Smooth muscle cell of the brain vasculature (primary cell): ENCODE measurements around the gene DNAJC24.
"Not testable (repeated sequence)": the region's sequence is repeated elsewhere in the genome, so short reads cannot be mapped to it uniquely, and the experiment has no call there.

Experiments used
- DNase-seq: peaks from one replicate; pipeline ENCODE4 v3.0.0-alpha.2; 2012; ENCODE audit warnings: low read depth, low spot score

Gene DNAJC24

GRCh38 chr11:31369348-31370329 lies at the start of gene DNAJC24, which contains the start of gene DCDC1:
TSS of gene DNAJC24 (plus strand) at chr11:31369860. CDS start at chr11:31370749, 889 bp downstream.
TSS of gene DCDC1 (minus strand) at chr11:31369739. CDS start at chr11:31328280, 41,459 bp downstream.
- peak; percentile 76 for DNase-seq

DNA sequence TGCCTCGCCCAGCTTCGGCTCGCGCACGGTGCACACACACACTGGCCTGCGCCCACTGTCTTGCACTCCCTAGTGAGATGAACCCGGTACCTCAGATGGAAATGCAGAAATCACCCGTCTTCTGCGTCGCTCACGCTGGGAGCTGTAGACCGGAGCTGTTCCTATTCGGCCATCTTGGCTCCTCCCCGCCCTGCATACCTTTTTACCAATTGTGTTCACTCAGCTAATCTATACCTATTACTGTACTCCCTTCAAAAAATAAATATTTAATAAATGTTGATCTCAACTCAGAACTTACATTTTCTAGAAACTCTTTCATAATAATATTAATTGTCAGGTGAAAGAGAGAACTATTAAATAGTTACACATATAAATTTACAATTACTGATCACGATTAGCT lies 48.2 kb upstream of the DNAJC24 start:
- not testable (repeated sequence) for DNase-seq

- DNase-seq = no peak
Measured at GRCh38 chr11:31323145-31323544, 46.5 kb upstream of the DNAJC24 start.

GRCh38 chr11:31325160-31325559 lies 44.5 kb upstream of the DNAJC24 start:
- DNase-seq = no peak

GRCh38 chr11:31326470-31327148 lies 43.1 kb upstream of the DNAJC24 start:
- DNase-seq = no peak

- DNase-seq = no peak
Measured at GRCh38 chr11:31327417-31327816, 42.2 kb upstream of the DNAJC24 start.

GRCh38 chr11:31328697-31329096 lies 41.0 kb upstream of the DNAJC24 start:
- DNase-seq = no peak

DNA sequence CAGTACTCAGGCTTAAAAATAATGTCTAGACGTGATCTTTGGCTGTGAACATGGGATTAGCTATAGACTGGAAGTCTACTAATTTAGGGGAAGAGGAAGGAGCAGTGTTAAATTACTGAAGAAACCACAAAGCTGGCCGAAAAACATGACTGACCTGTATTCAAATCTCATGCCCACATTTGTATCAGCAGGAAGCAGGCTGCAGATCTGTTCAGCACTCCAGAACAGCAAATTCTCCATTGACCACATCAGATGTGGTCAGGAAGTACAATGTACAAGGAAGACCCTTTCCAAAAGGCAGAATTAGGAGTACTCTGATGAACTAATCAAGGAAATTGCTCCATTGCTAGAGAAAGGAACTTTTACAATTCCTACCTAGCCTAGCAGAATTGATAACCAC lies 31.9 kb upstream of the DNAJC24 start:
- no peak for DNase-seq

DNA sequence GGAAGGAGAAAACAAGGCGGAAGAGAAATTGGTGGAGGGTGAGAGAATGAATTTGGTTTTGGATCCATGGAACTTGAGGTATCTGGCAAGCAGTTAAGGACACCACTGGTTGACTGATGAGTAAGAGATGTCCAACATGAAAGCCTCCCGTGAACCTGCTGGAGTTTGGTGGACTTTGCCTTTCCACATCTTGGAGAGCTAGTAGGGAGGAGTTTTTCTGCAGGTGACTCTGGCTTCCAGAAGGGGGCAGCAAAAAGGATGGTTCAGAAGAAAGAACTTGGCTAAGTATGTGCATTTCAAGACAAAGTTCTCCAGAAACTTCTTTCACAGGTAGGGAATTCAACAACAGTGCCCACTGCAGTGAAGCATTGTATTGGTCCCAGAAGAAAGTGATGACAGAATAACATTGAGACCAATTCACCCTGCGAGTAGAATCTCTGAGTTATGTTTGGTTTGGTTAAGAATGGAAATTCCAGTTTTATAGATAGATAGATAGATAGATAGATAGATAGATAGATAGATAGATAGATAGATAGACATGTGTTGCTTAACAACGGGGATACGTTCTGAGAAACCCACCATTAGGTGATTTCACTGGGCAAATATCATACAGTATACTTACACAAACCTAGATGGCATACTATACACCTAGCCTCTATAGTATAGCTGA lies 28.6 kb upstream of the DNAJC24 start:
- no peak for DNase-seq

- DNase-seq = no peak
Measured at GRCh38 chr11:31351168-31351567, 18.5 kb upstream of the DNAJC24 start.

- no peak for DNase-seq
Measured at GRCh38 chr11:31355131-31355530, 14.5 kb upstream of the DNAJC24 start.

DNA sequence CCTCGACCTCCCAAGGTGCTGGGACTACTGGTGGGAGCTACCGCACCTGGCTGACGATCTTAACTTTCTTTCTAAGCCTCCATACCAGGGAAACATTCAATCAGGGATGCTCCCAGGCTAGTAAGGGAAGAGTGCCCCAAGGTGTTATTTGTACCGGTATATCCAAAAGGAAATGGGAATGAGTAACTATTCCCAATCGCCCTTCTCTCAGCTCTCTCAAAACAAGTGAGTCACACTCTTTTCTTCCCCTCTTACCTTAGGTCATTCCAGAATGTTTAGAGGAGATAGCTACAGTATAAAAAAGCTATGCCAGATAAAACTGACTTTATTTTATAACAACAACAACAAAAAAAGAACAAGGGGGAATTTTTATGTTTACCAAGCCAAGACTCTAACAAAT lies 13.8 kb upstream of the DNAJC24 start:
- DNase-seq = no peak

- DNase-seq = no peak
Measured at GRCh38 chr11:31361743-31362142, 7.9 kb upstream of the DNAJC24 start.

- no peak for DNase-seq
Measured at GRCh38 chr11:31366795-31367194, 2.9 kb upstream of the DNAJC24 start.

GRCh38 chr11:31375879-31376278 lies 6.2 kb downstream of the DNAJC24 start:
- DNase-seq = no peak

- DNase-seq = no peak
Measured at GRCh38 chr11:31383116-31383515, 13.5 kb downstream of the DNAJC24 start.

DNA sequence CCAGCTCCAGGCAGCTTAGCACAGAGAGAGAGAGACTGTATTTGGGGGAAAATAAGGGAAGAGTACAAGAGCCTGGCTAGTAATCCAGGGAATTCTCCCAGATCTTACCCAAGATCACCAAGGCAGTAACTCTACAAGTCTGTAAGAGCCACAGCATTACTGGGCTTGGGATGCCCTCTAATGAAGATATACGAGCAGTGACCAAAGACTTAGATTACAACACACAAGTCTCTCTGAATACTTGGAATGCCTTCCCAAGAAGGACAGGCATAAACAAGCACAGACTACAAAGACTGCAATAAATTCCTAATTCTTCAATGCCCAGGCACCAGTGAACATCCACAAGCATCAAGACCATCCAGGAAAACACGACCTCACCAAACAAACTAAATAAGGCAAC lies 17.7 kb downstream of the DNAJC24 start:
- DNase-seq = no peak

GRCh38 chr11:31397239-31397834 lies 27.7 kb downstream of the DNAJC24 start:
- no peak for DNase-seq

DNA sequence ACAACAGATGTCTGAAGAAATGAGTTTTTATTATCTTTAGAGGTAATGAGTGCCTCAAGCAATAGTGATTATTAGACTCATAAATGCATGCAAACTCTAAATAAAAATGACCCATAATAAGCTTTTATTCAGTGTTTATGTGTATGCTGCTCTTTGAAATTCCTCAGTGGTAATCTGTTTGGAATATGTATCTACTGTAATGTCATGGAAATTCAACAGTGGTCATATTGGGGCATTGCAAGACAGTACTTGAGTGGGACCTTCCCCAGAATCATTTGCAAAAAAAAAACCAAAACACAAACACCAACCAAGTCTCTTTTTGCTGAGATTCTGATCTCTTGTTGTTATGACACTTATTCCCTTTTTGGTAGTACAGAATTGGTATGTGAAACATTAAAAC lies 35.0 kb downstream of the DNAJC24 start:
- no peak for DNase-seq

- no peak for DNase-seq
Measured at GRCh38 chr11:31408201-31408600, 38.5 kb downstream of the DNAJC24 start.

GRCh38 chr11:31412946-31413345 lies 43.3 kb downstream of the DNAJC24 start:
- no peak for DNase-seq

DNA sequence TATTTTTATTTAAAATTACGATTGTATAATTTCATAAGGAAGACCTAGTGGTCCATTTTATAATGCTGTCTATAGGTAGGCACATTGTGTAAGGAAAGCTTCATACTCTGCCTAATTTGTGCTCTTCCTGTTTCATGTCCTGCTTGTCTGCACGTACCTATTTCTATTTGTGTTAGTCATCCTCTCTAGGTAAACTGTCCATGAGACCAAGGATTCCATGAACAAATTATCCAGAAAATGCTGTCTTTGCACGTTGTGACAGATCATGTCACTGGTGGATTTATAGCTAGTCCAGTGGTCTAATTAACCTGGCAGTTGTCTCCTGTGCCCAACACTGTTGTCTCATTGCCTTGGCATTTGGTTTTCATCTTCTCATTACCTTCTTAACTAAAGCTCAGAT lies 44.7 kb downstream of the DNAJC24 start:
- DNase-seq = no peak
